H1 (cell line): ENCODE data around the gene EIF4E1B. TPM values are rescaled to one million over a fixed set of nuclear protein-coding genes. Genes with fewer than 3 reads are reported as not detected.

Experiments used
- CBX8 ChIP-seq: fragments of 300-800, 300-1000 bp; sonication (generic); IDR thresholded peaks from 2 replicates; pipeline ENCODE4 v1.7.1; 2016; ENCODE audit warnings: low read depth, low read length, borderline replicate concordance
- HDAC2 ChIP-seq, 2 experiments: fragments of 300-600 bp in 1 of 2; sonication (generic) in 1 of 2; IDR thresholded peaks; 2 replicates each; pipeline ENCODE4 v1.6.1; 2011 to 2012; ENCODE audit warnings: low read depth in 2 of 2, low read length in 2 of 2, mild to moderate bottlenecking in 2 of 2, moderate library complexity in 2 of 2, borderline replicate concordance in 1 of 2, inconsistent platforms in 1 of 2
- KDM1A ChIP-seq: fragments of 200-600, 300-600 bp; sonication (generic); IDR thresholded peaks from 2 replicates; pipeline ENCODE4 v1.7.1; 2016; ENCODE audit warnings: mild to moderate bottlenecking, low read length, borderline replicate concordance
- KDM4A ChIP-seq: IDR thresholded peaks from one replicate; pipeline ENCODE4 v1.7.1; 2012; ENCODE audit warnings: low read depth, mild to moderate bottlenecking, moderate library complexity, low read length, inconsistent platforms; ENCODE audit not compliant: severe bottlenecking
- SIN3A ChIP-seq, 2 experiments: IDR thresholded peaks in 1 of 2; conservative IDR thresholded peaks in 1 of 2; 2 replicates each; pipeline ENCODE4 v1.6.1; 2011 to 2012; ENCODE audit warnings: low read length in 2 of 2, improper control_type of control experiment in 1 of 2, low read depth in 1 of 2, mild to moderate bottlenecking in 1 of 2
- TAF1 ChIP-seq: IDR thresholded peaks from 2 replicates; pipeline ENCODE4 v1.6.1; 2011; ENCODE audit warnings: mild to moderate bottlenecking, low read depth, low read length
- polyA plus RNA-seq, 7 experiments: library from polyadenylated mRNA; depleted of rRNA in 3 of 7; stranded (reverse) in 5 of 7; unstranded in 2 of 7; fragments of >200 nt in 5 of 7; fragments of 200-250 nt in 2 of 7; gene quantifications; 1 replicate in 5 of 7; 2 replicates in 1 of 7; 4 replicates in 1 of 7; pipeline versions ENCODE4 v1.2.1 to v1.2.3, GENCODE V29; 2011 to 2013; ENCODE audit warnings: missing spikeins in 2 of 7, mixed read lengths in 2 of 7
- total RNA-seq: library from RNA; stranded (reverse); fragmentation: NEBNext Ultra II Directional; extraction: Animal tissue kit (Norgen Biotek cat#: 25700); gene quantifications from 2 replicates; pipeline ENCODE4 v1.2.1, GENCODE V29; 2021
- TF ChIP-seq, protein P1 (sequence below): IDR thresholded peaks from 2 replicates; pipeline ENCODE4 v1.6.1; 2012; ENCODE audit warnings: inconsistent platforms

The EIF4E1B gene
- total and polyA plus RNA-seq, 2 of the 8 experiments (the other 6 are each of a cell fraction or from before 2014, with no cell fraction given): 0.97 to 1.3 TPM

DNA sequence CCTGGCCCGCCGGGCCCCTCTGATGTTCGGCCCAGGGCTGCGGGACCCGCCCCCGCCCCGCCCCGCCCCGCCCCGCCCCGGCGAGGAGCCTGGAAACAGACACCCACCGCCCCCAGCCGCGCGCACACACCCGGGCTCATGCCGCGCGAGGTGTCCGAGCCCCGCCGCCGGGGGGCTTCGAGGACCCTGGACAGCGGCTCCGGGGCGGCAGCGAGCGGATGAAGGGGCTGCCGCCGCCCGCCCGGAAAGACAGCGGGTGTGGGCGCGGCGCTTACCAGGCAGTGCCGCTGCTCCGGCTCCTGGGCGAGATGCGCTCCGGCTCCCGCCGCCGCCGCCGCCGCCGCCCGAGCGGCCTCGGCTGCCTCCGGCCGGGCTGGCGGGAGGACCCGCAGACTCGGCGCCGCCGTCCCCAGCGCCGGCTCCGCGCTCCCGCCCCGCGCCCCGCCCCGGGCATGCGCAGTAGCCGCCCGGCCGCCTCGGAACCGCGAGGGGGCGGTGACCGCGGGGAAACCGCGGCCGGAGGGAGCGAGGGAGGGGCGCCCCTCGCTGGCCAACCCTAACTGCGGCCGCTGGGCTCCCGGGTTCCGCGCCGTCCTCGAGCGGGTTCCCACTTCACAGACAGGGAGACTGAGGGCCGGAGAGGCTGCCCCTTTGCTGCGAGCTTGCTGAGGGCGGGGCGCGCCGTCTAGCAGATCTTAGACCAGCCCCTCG lies 20.6 kb upstream of the EIF4E1B start, which contains the start of gene GPRIN1 (continued):
- TF ChIP-seq CBX8 (no peak), HDAC2 (IDR thresholded peaks at IDR 0.05; ENCODE audit: borderline replicate concordance in 1 of 2, low read depth in 2 of 2, low read length in 2 of 2) (peak; percentile 19 to 63; a peak in 1 of 4 replicates), SIN3A (conservative IDR thresholded peaks at IDR 0.05 in 1 of 2, IDR thresholded peaks at IDR 0.05 in 1 of 2; ENCODE audit: low read depth in 1 of 2, low read length in 2 of 2) (peak in 1 of 2 experiments; percentile 75; a peak in 3 of 4 replicates), KDM1A (peak; percentile 73), KDM4A (peak; percentile 49), TAF1 (peak; percentile 35; the same call in 1 of the 2 replicates)
- TF ChIP-seq, protein P1, sequence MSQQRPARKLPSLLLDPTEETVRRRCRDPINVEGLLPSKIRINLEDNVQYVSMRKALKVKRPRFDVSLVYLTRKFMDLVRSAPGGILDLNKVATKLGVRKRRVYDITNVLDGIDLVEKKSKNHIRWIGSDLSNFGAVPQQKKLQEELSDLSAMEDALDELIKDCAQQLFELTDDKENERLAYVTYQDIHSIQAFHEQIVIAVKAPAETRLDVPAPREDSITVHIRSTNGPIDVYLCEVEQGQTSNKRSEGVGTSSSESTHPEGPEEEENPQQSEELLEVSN: 0 out of 2 replicates have a peak, but pooled peaks have one; percentile 16
